ENCODE measurements around the gene RABEPK.

GRCh38 chr9:125156551-125156950 is 43.8 kb upstream of the RABEPK start:
- TF ChIP-seq POLR2AphosphoS5 (IDR thresholded peaks at IDR 0.05) (no peak), EP300 (IDR thresholded peaks at IDR 0.05) (no peak), POLR2A (IDR thresholded peaks at IDR 0.05) (no peak)
- TF ChIP-seq, protein P1, sequence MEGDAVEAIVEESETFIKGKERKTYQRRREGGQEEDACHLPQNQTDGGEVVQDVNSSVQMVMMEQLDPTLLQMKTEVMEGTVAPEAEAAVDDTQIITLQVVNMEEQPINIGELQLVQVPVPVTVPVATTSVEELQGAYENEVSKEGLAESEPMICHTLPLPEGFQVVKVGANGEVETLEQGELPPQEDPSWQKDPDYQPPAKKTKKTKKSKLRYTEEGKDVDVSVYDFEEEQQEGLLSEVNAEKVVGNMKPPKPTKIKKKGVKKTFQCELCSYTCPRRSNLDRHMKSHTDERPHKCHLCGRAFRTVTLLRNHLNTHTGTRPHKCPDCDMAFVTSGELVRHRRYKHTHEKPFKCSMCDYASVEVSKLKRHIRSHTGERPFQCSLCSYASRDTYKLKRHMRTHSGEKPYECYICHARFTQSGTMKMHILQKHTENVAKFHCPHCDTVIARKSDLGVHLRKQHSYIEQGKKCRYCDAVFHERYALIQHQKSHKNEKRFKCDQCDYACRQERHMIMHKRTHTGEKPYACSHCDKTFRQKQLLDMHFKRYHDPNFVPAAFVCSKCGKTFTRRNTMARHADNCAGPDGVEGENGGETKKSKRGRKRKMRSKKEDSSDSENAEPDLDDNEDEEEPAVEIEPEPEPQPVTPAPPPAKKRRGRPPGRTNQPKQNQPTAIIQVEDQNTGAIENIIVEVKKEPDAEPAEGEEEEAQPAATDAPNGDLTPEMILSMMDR (IDR thresholded peaks at IDR 0.05) = no peak
